K562 (cell line): ENCODE data around the gene TP53RK. TPM values are rescaled to one million over a fixed set of nuclear protein-coding genes. Genes with fewer than 3 reads are reported as not detected.

Experiments used
- ATAC-seq: fragments of 200-7000 bp; cut with Tn5 transposase; 3 replicates; pipeline ENCODE4 v1.9.1; 2020; ENCODE audit warnings: moderate library complexity
- BruUV-seq: library from RNA; stranded (reverse); fragments of 400-500 nt; replicated peaks from 2 replicates; lab custom pipeline; 2021; lab: Mats Ljungman, UMichigan
- CTCF ChIA-PET: fragments of 300-600 bp; formaldehyde crosslinking; extraction: SDS; loops from one replicate; lab custom pipeline; 2021; ENCODE audit warnings: low intra/inter-chr PET ratio; lab: Yijun Ruan, JAX
- POLR2A ChIA-PET: fragments of 300-600, 350-650 bp; sonication (Branson Sonifier 250); formaldehyde crosslinking; extraction: SDS; loops from one replicate; lab custom pipeline; 2021; ENCODE audit warnings: antibody characterized with exemption, inconsistent platforms; lab: Yijun Ruan, JAX
- DNase-seq, 4 experiments: peaks; one replicate each; pipeline versions ENCODE4 v3.0.0 to v3.0.0-alpha.2; 2011 to 2018; ENCODE audit warnings: low spot score in 3 of 4, mixed read lengths in 3 of 4; ENCODE audit errors: extremely low read depth in 1 of 4
- FAIRE-seq: peaks from 2 replicates; lab custom pipeline; 2011; peaks lifted over from hg19 to GRCh38; lab: Jason Lieb, UNC
- H2AFZ ChIP-seq: 2 replicates; pipeline ENCODE4 v1.6.0; 2011; ENCODE audit warnings: low read depth, low read length, control low read depth, inconsistent platforms
- H3K27ac ChIP-seq: fragments of 200-600 bp; 3 replicates; pipeline ENCODE4 v1.8.0; 2011; ENCODE audit warnings: low read depth, mild to moderate bottlenecking, control low read depth, inconsistent platforms, low read length, moderate library complexity, mixed read lengths; ENCODE audit errors: extremely low read depth
- H3K27me3 ChIP-seq, 2 experiments: fragments of 300-600 bp in 1 of 2; 2 replicates in 1 of 2; 3 replicates in 1 of 2; pipeline versions ENCODE4 v1.6.0 to v1.8.0; 2011; ENCODE audit warnings: inconsistent platforms in 2 of 2, low read length in 2 of 2, mild to moderate bottlenecking in 1 of 2, mixed read lengths in 1 of 2, moderate library complexity in 1 of 2; ENCODE audit not compliant: control insufficient read depth in 2 of 2, insufficient read depth in 2 of 2
- H3K36me3 ChIP-seq: fragments of 300-600 bp; 3 replicates; pipeline ENCODE4 v1.8.0; 2011; ENCODE audit warnings: mild to moderate bottlenecking, low read length, inconsistent platforms; ENCODE audit not compliant: control insufficient read depth, insufficient read depth
- H3K4me1 ChIP-seq, 2 experiments: fragments of 200-600 bp in 1 of 2; replicated peaks in 1 of 2; 2 replicates in 1 of 2; 3 replicates in 1 of 2; pipeline versions ENCODE4 v1.5.1 to v1.8.0; 2011; ENCODE audit warnings: inconsistent platforms in 2 of 2, low read length in 2 of 2, mild to moderate bottlenecking in 1 of 2, mixed read lengths in 1 of 2, moderate library complexity in 1 of 2; ENCODE audit not compliant: control insufficient read depth in 2 of 2, insufficient read depth in 2 of 2
- H3K4me2 ChIP-seq: 2 replicates; pipeline ENCODE4 v1.6.1; 2011; ENCODE audit warnings: low read length, control low read depth, inconsistent platforms, mixed read lengths; ENCODE audit not compliant: insufficient read depth
- H3K4me3 ChIP-seq: fragments of 200-600 bp; sonication (generic), shearing (Covaris generic); 2 replicates; pipeline ENCODE4 v1.5.1; 2016; ENCODE audit warnings: control low read depth, inconsistent platforms
- H3K79me2 ChIP-seq: fragments of 200-600 bp; 3 replicates; pipeline ENCODE4 v1.8.0; 2011; ENCODE audit warnings: low read length, inconsistent platforms; ENCODE audit not compliant: control insufficient read depth, insufficient read depth
- H3K9ac ChIP-seq, 2 experiments: 2 replicates each; pipeline versions ENCODE4 v1.6.0 to v1.6.1; 2011; ENCODE audit warnings: low read depth in 2 of 2, low read length in 2 of 2, control low read depth in 1 of 2, inconsistent platforms in 1 of 2, mild to moderate bottlenecking in 1 of 2, mixed read lengths in 1 of 2; ENCODE audit not compliant: insufficient read depth in 1 of 2
- H3K9me1 ChIP-seq: one replicate; pipeline ENCODE4 v1.6.0; 2011; ENCODE audit warnings: inconsistent platforms, mild to moderate bottlenecking, low read length, moderate library complexity; ENCODE audit not compliant: control insufficient read depth, insufficient read depth
- H3K9me3 ChIP-seq: replicated peaks from 2 replicates; pipeline ENCODE4 v1.5.1; 2011; ENCODE audit warnings: low read depth, low read length, inconsistent platforms; ENCODE audit not compliant: control insufficient read depth, insufficient read depth
- H4K20me1 ChIP-seq: replicated peaks from 2 replicates; pipeline ENCODE4 v1.6.1; 2011; ENCODE audit warnings: low read length, inconsistent platforms, mixed read lengths; ENCODE audit not compliant: control insufficient read depth, insufficient read depth
- CGGBP1 ChIP-seq: fragments of 250-450 bp; sonication (Bioruptor Pico); IDR thresholded peaks from 2 replicates; pipeline ENCODE4 v1.9.0; 2021; ENCODE audit warnings: mild to moderate bottlenecking
- CSDE1 ChIP-seq, 2 experiments: fragments of 450-650 bp; IDR thresholded peaks; 2 replicates each; pipeline ENCODE4 v1.6.1; 2016; ENCODE audit warnings: mild to moderate bottlenecking in 1 of 2
- FIP1L1 ChIP-seq: fragments of 200-400 bp; formaldehyde crosslinking; IDR thresholded peaks from 2 replicates; pipeline ENCODE4 v1.6.1; 2018; ENCODE audit warnings: mild to moderate bottlenecking, low read depth, low read length; ENCODE audit not compliant: poor library complexity, severe bottlenecking
- FOXK1 ChIP-seq: sonication (generic); formaldehyde crosslinking; IDR thresholded peaks from 2 replicates; pipeline ENCODE4 v1.8.0; 2022; ENCODE audit warnings: missing genetic modification reagents, mild to moderate bottlenecking, borderline replicate concordance
- HDAC2 ChIP-seq: fragments of 450-650 bp; IDR thresholded peaks from 2 replicates; pipeline ENCODE4 v1.6.1; 2016; ENCODE audit warnings: mild to moderate bottlenecking
- NCOA1 ChIP-seq: fragments of 450-650 bp; IDR thresholded peaks from 2 replicates; pipeline ENCODE4 v1.6.1; 2016; ENCODE audit warnings: low read depth
- PML ChIP-seq: IDR thresholded peaks from 2 replicates; pipeline ENCODE4 v1.6.1; 2012; ENCODE audit warnings: low read length, inconsistent platforms
- POLR2AphosphoS5 ChIP-seq: IDR thresholded peaks from 2 replicates; pipeline ENCODE4 v1.6.1; 2011; ENCODE audit warnings: mild to moderate bottlenecking, low read depth, low read length, moderate library complexity; ENCODE audit not compliant: control insufficient read depth, insufficient read depth
- SIRT6 ChIP-seq: IDR thresholded peaks from one replicate; pipeline ENCODE4 v1.6.1; 2012; ENCODE audit warnings: low read depth, mild to moderate bottlenecking, control low read depth, inconsistent platforms, low read length, moderate library complexity
- SNAPC5 ChIP-seq: fragments of 250-450 bp; sonication (Bioruptor Pico); IDR thresholded peaks from 2 replicates; pipeline ENCODE4 v1.8.0; 2021; ENCODE audit warnings: moderate library complexity, mild to moderate bottlenecking, inconsistent platforms
- TCF7 ChIP-seq: sonication (generic); IDR thresholded peaks from 2 replicates; pipeline ENCODE4 v1.6.1; 2016; ENCODE audit warnings: antibody characterized with exemption, borderline replicate concordance
- ZFP91 ChIP-seq: sonication (generic); formaldehyde crosslinking; IDR thresholded peaks from 2 replicates; pipeline ENCODE4 v1.8.0; 2022; ENCODE audit warnings: mild to moderate bottlenecking, missing genetic modification reagents
- ZNF12 ChIP-seq: sonication (generic); formaldehyde crosslinking; IDR thresholded peaks from 2 replicates; pipeline ENCODE4 v1.4.0; 2020; ENCODE audit warnings: mild to moderate bottlenecking, missing genetic modification reagents
- ZNF134 ChIP-seq: fragments of 250-450 bp; sonication (Bioruptor Pico); conservative IDR thresholded peaks from 2 replicates; pipeline ENCODE4 v1.4.0; 2020
- ZNF586 ChIP-seq: fragments of 450-650 bp; formaldehyde crosslinking; conservative IDR thresholded peaks from 2 replicates; pipeline ENCODE4 v1.4.0; 2020; ENCODE audit warnings: mild to moderate bottlenecking, moderate library complexity
- WGBS: fragments of 100-300 bp; shearing (Covaris generic); methylation state at CpG from one replicate; pipeline ENCODE4 v1.1.6; 2016; ENCODE audit warnings: low coverage, mixed read lengths; ENCODE audit not compliant: insufficient coverage; ENCODE audit errors: missing lambda C conversion rate; 5-methylcytosine and 5-hydroxymethylcytosine counted together
- in situ Hi-C: fragments of 300-500 bp; cut with MboI; formaldehyde crosslinking; loops from 4 replicates; pipeline ENCODE4 v1.15.0; 2018; ENCODE audit warnings: inconsistent platforms, mixed read lengths
- intact Hi-C: fragments of 100-400 bp; cut with micrococcal nuclease; formaldehyde crosslinking; loops from 2 replicates; pipeline ENCODE4 v1.14.2; 2022
- polyA plus RNA-seq, 8 experiments: library from polyadenylated mRNA; depleted of rRNA in 4 of 8; stranded (reverse) in 5 of 8; unstranded in 3 of 8; fragments of >200 nt; fragmentation: Nextera tagmentation in 2 of 8; fragmentation: Illumina TruSeq in 1 of 8; extraction: Ambion mirVana in 2 of 8; extraction: Trizol in 1 of 8; gene quantifications; 2 replicates each; pipeline versions ENCODE4 v1.2.1 to v1.2.3, GENCODE V29; 2011 to 2014; ENCODE audit warnings: inconsistent platforms in 1 of 8, missing spikeins in 1 of 8
- total RNA-seq, 7 experiments: library from RNA; depleted of rRNA in 6 of 7; stranded (reverse); fragments of >200 nt in 6 of 7; fragmentation: Illumina TruSeq in 2 of 7; extraction: Trizol in 2 of 7; gene quantifications; 2 replicates each; pipeline versions ENCODE4 v1.2.1 to v1.2.3, GENCODE V29; 2011 to 2021; ENCODE audit warnings: low replicate concordance in 1 of 7
- TF ChIP-seq, protein P1 (sequence below): sonication (generic); formaldehyde crosslinking; IDR thresholded peaks from 2 replicates; pipeline ENCODE4 v1.8.0; 2022; ENCODE audit warnings: missing genetic modification reagents, mild to moderate bottlenecking, borderline replicate concordance
- TF ChIP-seq, protein P2 (sequence below): fragments of 450-650 bp; conservative IDR thresholded peaks from 2 replicates; pipeline ENCODE4 v1.6.1; 2016; ENCODE audit warnings: missing genetic modification characterization, low read depth, mild to moderate bottlenecking, control low read depth, missing compliant biosample characterization

The TP53RK gene
- total and polyA plus RNA-seq, 9 of the 15 experiments (the other 6 are each of a cell fraction or from before 2014, with no cell fraction given) = 2.9 to 43.5 (median 17.2) TPM

- peak overlapping the region; percentile 12; the same call in 1 of the 2 replicates for H2AFZ ChIP-seq
- H3K9me3 ChIP-seq = peaks cover 1% of the 10 kb centered on the region; the same call in 1 of the 2 replicates
- no peak overlapping the region for H3K4me2 ChIP-seq
- CTCF ChIA-PET = no interaction called here
- FAIRE-seq (no peak), ATAC-seq (no peak), DNase-seq (no peak)
- intact Hi-C loops (loop anchor here (5.0 kb wide), 1 partner anchor 179 kb away; no protein-coding TSS in a partner anchor), in situ Hi-C loops (no loop called here)
- H3K27ac ChIP-seq = no peak overlapping the region
- H3K79me2 ChIP-seq = no peaks in the 10 kb centered on the region
- H3K4me1 ChIP-seq = 0 out of 5 replicates have a peak, but pooled peaks cover 0 to 5% of the 10 kb centered on the region in 2 experiments
- no peaks in the 10 kb centered on the region for H3K36me3 ChIP-seq
- WGBS = 4% methylated on average over 4 of the region's 4 CpGs
- H3K9ac ChIP-seq = no peak overlapping the region
- no TSS peak for BruUV-seq
- POLR2A ChIA-PET = interaction anchor here (0.5 to 0.9 kb wide), 2 partner anchors 12 to 1206 kb away, joined by 3 read pairs; partner anchors contain the start of gene TP53RK
- H3K4me3 ChIP-seq = no peak overlapping the region
- H4K20me1 ChIP-seq = no peaks in the 10 kb centered on the region
- TF ChIP-seq, protein P1, sequence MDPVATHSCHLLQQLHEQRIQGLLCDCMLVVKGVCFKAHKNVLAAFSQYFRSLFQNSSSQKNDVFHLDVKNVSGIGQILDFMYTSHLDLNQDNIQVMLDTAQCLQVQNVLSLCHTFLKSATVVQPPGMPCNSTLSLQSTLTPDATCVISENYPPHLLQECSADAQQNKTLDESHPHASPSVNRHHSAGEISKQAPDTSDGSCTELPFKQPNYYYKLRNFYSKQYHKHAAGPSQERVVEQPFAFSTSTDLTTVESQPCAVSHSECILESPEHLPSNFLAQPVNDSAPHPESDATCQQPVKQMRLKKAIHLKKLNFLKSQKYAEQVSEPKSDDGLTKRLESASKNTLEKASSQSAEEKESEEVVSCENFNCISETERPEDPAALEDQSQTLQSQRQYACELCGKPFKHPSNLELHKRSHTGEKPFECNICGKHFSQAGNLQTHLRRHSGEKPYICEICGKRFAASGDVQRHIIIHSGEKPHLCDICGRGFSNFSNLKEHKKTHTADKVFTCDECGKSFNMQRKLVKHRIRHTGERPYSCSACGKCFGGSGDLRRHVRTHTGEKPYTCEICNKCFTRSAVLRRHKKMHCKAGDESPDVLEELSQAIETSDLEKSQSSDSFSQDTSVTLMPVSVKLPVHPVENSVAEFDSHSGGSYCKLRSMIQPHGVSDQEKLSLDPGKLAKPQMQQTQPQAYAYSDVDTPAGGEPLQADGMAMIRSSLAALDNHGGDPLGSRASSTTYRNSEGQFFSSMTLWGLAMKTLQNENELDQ (CRISPR knock-in tag) = no peak
- TF ChIP-seq ZFP91 (CRISPR knock-in tag) (no peak), TCF7 (no peak), ZNF12 (CRISPR knock-in tag) (no peak), ZNF134 (CRISPR knock-in tag) (no peak), ZNF586 (CRISPR knock-in tag) (no peak), HDAC2 (no peak), POLR2AphosphoS5 (no peak), FOXK1 (CRISPR knock-in tag) (no peak), PML (no peak), CGGBP1 (CRISPR knock-in tag) (no peak), NCOA1 (no peak), SNAPC5 (no peak), CSDE1 (IDR thresholded peaks at IDR 0.05) (no peak), SIRT6 (no peak), FIP1L1 (no peak)
- TF ChIP-seq, protein P2, sequence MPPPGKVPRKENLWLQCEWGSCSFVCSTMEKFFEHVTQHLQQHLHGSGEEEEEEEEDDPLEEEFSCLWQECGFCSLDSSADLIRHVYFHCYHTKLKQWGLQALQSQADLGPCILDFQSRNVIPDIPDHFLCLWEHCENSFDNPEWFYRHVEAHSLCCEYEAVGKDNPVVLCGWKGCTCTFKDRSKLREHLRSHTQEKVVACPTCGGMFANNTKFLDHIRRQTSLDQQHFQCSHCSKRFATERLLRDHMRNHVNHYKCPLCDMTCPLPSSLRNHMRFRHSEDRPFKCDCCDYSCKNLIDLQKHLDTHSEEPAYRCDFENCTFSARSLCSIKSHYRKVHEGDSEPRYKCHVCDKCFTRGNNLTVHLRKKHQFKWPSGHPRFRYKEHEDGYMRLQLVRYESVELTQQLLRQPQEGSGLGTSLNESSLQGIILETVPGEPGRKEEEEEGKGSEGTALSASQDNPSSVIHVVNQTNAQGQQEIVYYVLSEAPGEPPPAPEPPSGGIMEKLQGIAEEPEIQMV (tag) = no peak
- H3K27me3 ChIP-seq = no peaks in the 10 kb centered on the region
- H3K9me1 ChIP-seq = no peaks in the 10 kb centered on the region
Measured at GRCh38 chr20:46701556-46701955, 12.3 kb upstream of the TP53RK start.
